GM13977 (cell line): Measurements from ENCODE around the gene OR1A1.

Experiments used
- DNase-seq: peaks from one replicate; pipeline ENCODE4 v3.0.0; 2012; ENCODE audit warnings: low spot score
- CTCF ChIP-seq: IDR thresholded peaks from 2 replicates; pipeline ENCODE4 v1.5.1; 2012; ENCODE audit warnings: mild to moderate bottlenecking, control low read depth; ENCODE audit not compliant: insufficient read depth; ENCODE audit errors: extremely low read depth, missing control alignments
- in situ Hi-C: fragments of 300-500 bp; cut with MboI; formaldehyde crosslinking; loops from one replicate; pipeline ENCODE4 v1.12.0; 2022; ENCODE audit warnings: low sequenced_read_pairs, low pct_unique_long_range_greater_than_20kb, mixed read lengths, inconsistent platforms; ENCODE audit not compliant: unreplicated experiment

OR1A1 gene

GRCh38 chr17:3260600-3260999 is 53.1 kb downstream of the OR1A1 start:
- TF ChIP-seq CTCF: no peak
- in situ Hi-C loops: no loop called here
- no peak for DNase-seq
